Endothelial cell of umbilical vein (primary cell): Measurements from ENCODE around the gene CKMT1B. TPM values are rescaled to one million over a fixed set of nuclear protein-coding genes. Genes with fewer than 3 reads are reported as not detected.

Experiments used
- BruUV-seq: library from RNA; stranded (reverse); fragments of 400-500 nt; replicated peaks from 2 replicates; lab custom pipeline; 2021; lab: Mats Ljungman, UMichigan
- CTCF ChIA-PET: fragments of 300-600, 350-600 bp; sonication (Branson Sonifier 250); formaldehyde crosslinking; loops from one replicate; lab custom pipeline; 2021; ENCODE audit warnings: antibody characterized with exemption, inconsistent platforms; lab: Charles Lee
- POLR2A ChIA-PET: fragments of 300-600, 350-600 bp; sonication (Branson Sonifier 250); formaldehyde crosslinking; loops from one replicate; lab custom pipeline; 2021; ENCODE audit warnings: antibody characterized with exemption, inconsistent platforms; lab: Charles Lee
- DNase-seq: peaks from one replicate; pipeline ENCODE4 v3.0.0-alpha.2; 2011; ENCODE audit warnings: low read depth, low spot score
- FAIRE-seq: peaks from 2 replicates; lab custom pipeline; 2011; peaks lifted over from hg19 to GRCh38; lab: Jason Lieb, UNC
- H2AFZ ChIP-seq: 2 replicates; pipeline ENCODE4 v1.6.0; 2012; ENCODE audit warnings: low read depth, low read length, control low read depth, inconsistent platforms
- H3K27ac ChIP-seq: 2 replicates; pipeline ENCODE4 v1.5.1; 2011; ENCODE audit warnings: low read depth, mild to moderate bottlenecking, control low read depth, low read length, moderate library complexity; ENCODE audit not compliant: insufficient read depth
- H3K27me3 ChIP-seq, 2 experiments: 2 replicates each; pipeline versions ENCODE4 v1.6.0 to v1.6.1; 2011; ENCODE audit warnings: low read length in 2 of 2, mixed read lengths in 1 of 2; ENCODE audit not compliant: control insufficient read depth in 2 of 2, insufficient read depth in 2 of 2
- H3K36me3 ChIP-seq, 2 experiments: 2 replicates in 1 of 2; 3 replicates in 1 of 2; pipeline ENCODE4 v1.5.1; 2011; ENCODE audit warnings: low read length in 2 of 2, mild to moderate bottlenecking in 1 of 2, moderate library complexity in 1 of 2; ENCODE audit not compliant: control insufficient read depth in 2 of 2, insufficient read depth in 2 of 2; ENCODE audit errors: extremely low read depth in 1 of 2
- H3K4me1 ChIP-seq: 3 replicates; pipeline ENCODE4 v1.5.1; 2011; ENCODE audit warnings: mild to moderate bottlenecking, low read length; ENCODE audit not compliant: control insufficient read depth, insufficient read depth; ENCODE audit errors: extremely low read depth
- H3K4me2 ChIP-seq: 2 replicates; pipeline ENCODE4 v1.6.1; 2011; ENCODE audit warnings: low read length, control low read depth, mixed read lengths; ENCODE audit not compliant: insufficient read depth
- H3K4me3 ChIP-seq, 3 experiments: fragments of 200-600 bp in 1 of 3; sonication (generic), shearing (Covaris generic) in 1 of 3; replicated peaks in 1 of 3; 2 replicates each; pipeline ENCODE4 v1.5.1; 2011 to 2016; ENCODE audit warnings: control low read depth in 3 of 3, low read length in 3 of 3, mild to moderate bottlenecking in 2 of 3, inconsistent platforms in 1 of 3, low read depth in 1 of 3, moderate library complexity in 1 of 3; ENCODE audit not compliant: insufficient read depth in 1 of 3
- H3K79me2 ChIP-seq: 2 replicates; pipeline ENCODE4 v1.6.0; 2012; ENCODE audit warnings: low read length, inconsistent platforms; ENCODE audit not compliant: control insufficient read depth, insufficient read depth
- H3K9ac ChIP-seq: replicated peaks from 2 replicates; pipeline ENCODE3; 2011; ENCODE audit warnings: low read length, control low read depth; ENCODE audit not compliant: insufficient read depth; ENCODE audit errors: extremely low read depth
- H3K9me1 ChIP-seq: replicated peaks from 3 replicates; pipeline ENCODE4 v1.6.0; 2011; ENCODE audit warnings: mild to moderate bottlenecking, low read length; ENCODE audit not compliant: control insufficient read depth, insufficient read depth; ENCODE audit errors: extremely low read depth
- H3K9me3 ChIP-seq: replicated peaks from 2 replicates; pipeline ENCODE4 v1.5.1; 2012; ENCODE audit warnings: low read length, inconsistent platforms; ENCODE audit not compliant: control insufficient read depth, insufficient read depth
- H4K20me1 ChIP-seq: replicated peaks from 2 replicates; pipeline ENCODE3; 2011; ENCODE audit warnings: mild to moderate bottlenecking, low read length; ENCODE audit not compliant: control insufficient read depth, insufficient read depth; ENCODE audit errors: extremely low read depth
- CTCF ChIP-seq, 2 donors: IDR thresholded peaks; 1 replicate in 1 of 2; 2 replicates in 1 of 2; pipeline ENCODE4 v1.5.1; 2011; ENCODE audit warnings: low read length in 2 of 2, mild to moderate bottlenecking in 2 of 2, moderate library complexity in 2 of 2, control low read depth in 1 of 2, inconsistent platforms in 1 of 2, low read depth in 1 of 2; ENCODE audit not compliant: insufficient read depth in 1 of 2; ENCODE audit errors: extremely low read depth in 1 of 2
- EZH2 ChIP-seq: IDR thresholded peaks from 2 replicates; pipeline ENCODE4 v1.6.1; 2012; ENCODE audit warnings: borderline replicate concordance, low read depth, mild to moderate bottlenecking, moderate library complexity, low read length, inconsistent platforms; ENCODE audit not compliant: severe bottlenecking
- FOS ChIP-seq: IDR thresholded peaks from 2 replicates; pipeline ENCODE4 v1.6.1; 2011; ENCODE audit warnings: mild to moderate bottlenecking, low read length, moderate library complexity, borderline replicate concordance; ENCODE audit not compliant: insufficient read depth
- GATA2 ChIP-seq: IDR thresholded peaks from 2 replicates; pipeline ENCODE4 v1.7.0; 2011; ENCODE audit warnings: low read depth, mild to moderate bottlenecking, moderate library complexity, mixed read lengths, low read length; ENCODE audit not compliant: insufficient read length, insufficient read depth
- JUN ChIP-seq: IDR thresholded peaks from 2 replicates; pipeline ENCODE4 v1.6.1; 2011; ENCODE audit warnings: borderline replicate concordance, low read depth; ENCODE audit not compliant: insufficient read length, insufficient read depth
- MAX ChIP-seq: IDR thresholded peaks from 2 replicates; pipeline ENCODE4 v1.6.1; 2011; ENCODE audit not compliant: insufficient read depth, insufficient read length
- MYC ChIP-seq: IDR thresholded peaks from one replicate; pipeline ENCODE4 v1.6.1; 2011; ENCODE audit warnings: mild to moderate bottlenecking, low read depth, low read length
- POLR2A ChIP-seq: IDR thresholded peaks from 2 replicates; pipeline ENCODE4 v1.6.1; 2012; ENCODE audit warnings: low read depth, mild to moderate bottlenecking, control low read depth, low read length
- POLR2AphosphoS5 ChIP-seq: IDR thresholded peaks from 2 replicates; pipeline ENCODE4 v1.6.1; 2012; ENCODE audit warnings: low read depth, mild to moderate bottlenecking, control low read depth, low read length, moderate library complexity; ENCODE audit not compliant: insufficient read depth
- dilution Hi-C: fragments of 300-500 bp; cut with MboI; formaldehyde crosslinking; loops from one replicate; pipeline ENCODE4 v1.15.0; 2019; ENCODE audit warnings: low sequenced_read_pairs; ENCODE audit not compliant: extremely low pct_ligation_motif_present
- intact Hi-C: fragments of 100-400 bp; cut with micrococcal nuclease; formaldehyde crosslinking; loops from one replicate; pipeline ENCODE4 v1.10.0; 2022
- polyA plus RNA-seq, 4 experiments: library from polyadenylated mRNA; depleted of rRNA in 3 of 4; stranded (reverse) in 3 of 4; unstranded in 1 of 4; fragments of >200 nt; gene quantifications; 2 replicates each; pipeline versions ENCODE4 v1.2.1 to v1.2.3, GENCODE V29; 2011 to 2012; ENCODE audit warnings: missing spikeins in 1 of 4
- total RNA-seq: library from RNA; stranded (reverse); gene quantifications from 2 replicates; pipeline ENCODE4 v1.2.3, GENCODE V29; 2021

CKMT1B gene
- total and polyA plus RNA-seq, 2 donors (not counting 3 experiments of a cell fraction or from before 2014, with no cell fraction given), result not detected

GRCh38 chr15:43550527-43551363, 43.1 kb upstream of the CKMT1B start:
- no peak overlapping the region for H3K9ac ChIP-seq
- CTCF ChIA-PET, result no interaction called here
- no peak overlapping the region for H3K27ac ChIP-seq
- no peak overlapping the region for H2AFZ ChIP-seq
- no peak for TF ChIP-seq POLR2AphosphoS5
- no peak for TF ChIP-seq FOS
- TF ChIP-seq MYC, result no peak
- no peak for TF ChIP-seq EZH2
- no peak for TF ChIP-seq GATA2
- TF ChIP-seq JUN, result no peak
- no peak for TF ChIP-seq MAX
- no peak for TF ChIP-seq CTCF (IDR thresholded peaks at IDR 0.05; ENCODE audit: extremely low read depth in 1 of 2, insufficient read depth in 1 of 2, low read depth in 1 of 2, low read length in 2 of 2)
- TF ChIP-seq POLR2A, result no peak
- intact Hi-C loops, result no loop called here
- no peaks in the 10 kb centered on the region for H3K36me3 ChIP-seq
- no peaks in the 10 kb centered on the region for H3K9me1 ChIP-seq
- H3K79me2 ChIP-seq, result no peaks in the 10 kb centered on the region
- H3K4me2 ChIP-seq, result no peak overlapping the region
- H3K27me3 ChIP-seq, result no peaks in the 10 kb centered on the region
- no peak overlapping the region for H3K4me3 ChIP-seq
- no peak for DNase-seq
- no peak for FAIRE-seq
- no peaks in the 10 kb centered on the region for H3K4me1 ChIP-seq
- H4K20me1 ChIP-seq, result no peaks in the 10 kb centered on the region
- POLR2A ChIA-PET, result no interaction called here
- dilution Hi-C loops, result no loop called here
- H3K9me3 ChIP-seq, result no peaks in the 10 kb centered on the region
- no TSS peak for BruUV-seq
